T-cell (primary cell): ENCODE results near the gene OTOG. TPM values are rescaled to one million over a fixed set of nuclear protein-coding genes. Genes with fewer than 3 reads are reported as not detected.

Experiments
- ATAC-seq, 4 experiments: fragments of 200-7000 bp in 3 of 4; fragments of 150-1000 bp in 1 of 4; cut with Tn5 transposase; replicated peaks in 1 of 4; 1 replicate in 3 of 4; 2 replicates in 1 of 4; pipeline ENCODE4 v1.10.0; 2021; ENCODE audit warnings: moderate library complexity in 3 of 4, mild to moderate bottlenecking in 2 of 4, moderate number of reproducible peaks in 1 of 4
- CTCF ChIA-PET, 2 donors: fragments of 300-600 bp; sonication (Branson Sonifier 250); formaldehyde crosslinking; loops; one replicate each; lab custom pipeline; 2022; ENCODE audit warnings: antibody characterized with exemption in 2 of 2; lab: Charles Lee
- POLR2A ChIA-PET, 2 donors: fragments of 300-600 bp; sonication (Branson Sonifier 250); formaldehyde crosslinking; loops; one replicate each; lab custom pipeline; 2022; ENCODE audit warnings: antibody characterized with exemption in 2 of 2; lab: Charles Lee
- DNase-seq, 35 experiments: peaks; one replicate each; pipeline versions ENCODE4 v3.0.0 to v3.0.0-alpha.2; 2013 to 2023
- H3K27ac ChIP-seq: one replicate; pipeline ENCODE4 v1.5.1; 2013; ENCODE audit warnings: low read length
- H3K27me3 ChIP-seq, 2 experiments: replicated peaks in 1 of 2; 1 replicate in 1 of 2; 2 replicates in 1 of 2; pipeline versions ENCODE4 v1.6.1 to v1.7.0; 2013; ENCODE audit warnings: low read length in 1 of 2, mixed read lengths in 1 of 2; ENCODE audit not compliant: control insufficient read depth in 2 of 2, insufficient read depth in 2 of 2; ENCODE audit errors: extremely low read depth in 1 of 2
- H3K36me3 ChIP-seq, 2 donors: 1 replicate in 1 of 2; 2 replicates in 1 of 2; pipeline versions ENCODE4 v1.6.1 to v1.7.0; 2013; ENCODE audit warnings: low read length in 1 of 2; ENCODE audit not compliant: control insufficient read depth in 2 of 2, insufficient read depth in 1 of 2; ENCODE audit errors: extremely low read depth in 1 of 2
- H3K4me1 ChIP-seq, 2 experiments: 1 replicate in 1 of 2; 2 replicates in 1 of 2; pipeline versions ENCODE4 v1.6.1 to v1.7.0; 2013; ENCODE audit warnings: low read length in 2 of 2, mixed read lengths in 1 of 2; ENCODE audit not compliant: insufficient read depth in 2 of 2, control insufficient read depth in 1 of 2; ENCODE audit errors: extremely low read depth in 1 of 2
- H3K4me3 ChIP-seq, 2 donors: 1 replicate in 1 of 2; 2 replicates in 1 of 2; pipeline versions ENCODE4 v1.5.1 to v1.7.0; 2013; ENCODE audit warnings: mild to moderate bottlenecking in 2 of 2, low read length in 1 of 2, moderate library complexity in 1 of 2; ENCODE audit not compliant: control insufficient read depth in 1 of 2; ENCODE audit errors: extremely low read depth in 1 of 2
- H3K9me3 ChIP-seq: 2 replicates; pipeline ENCODE4 v1.7.0; 2013
- H3K27ac Mint-ChIP-seq, 2 donors: one replicate each; pipeline ENCODE4 v1.8.0; 2020 to 2021; ENCODE audit warnings: mild to moderate bottlenecking in 2 of 2, mixed read lengths in 2 of 2
- H3K27me3 Mint-ChIP-seq, 2 donors: one replicate each; pipeline ENCODE4 v1.8.0; 2021 to 2022; ENCODE audit warnings: mixed read lengths in 2 of 2
- H3K36me3 Mint-ChIP-seq: one replicate; pipeline ENCODE4 v1.8.0; 2021; ENCODE audit warnings: mixed read lengths
- H3K4me1 Mint-ChIP-seq, 3 donors: one replicate each; pipeline ENCODE4 v1.8.0; 2020 to 2022; ENCODE audit warnings: mixed read lengths in 3 of 3, mild to moderate bottlenecking in 1 of 3
- H3K4me3 Mint-ChIP-seq, 3 donors: one replicate each; pipeline ENCODE4 v1.8.0; 2020 to 2022; ENCODE audit warnings: mild to moderate bottlenecking in 3 of 3, mixed read lengths in 3 of 3, moderate library complexity in 3 of 3
- H3K9me3 Mint-ChIP-seq, 3 donors: one replicate each; pipeline ENCODE4 v1.8.0; 2020 to 2022; ENCODE audit warnings: mixed read lengths in 3 of 3
- WGBS: methylation state at CpG from one replicate; pipeline ENCODE4 v1.1.5; 2013; ENCODE audit warnings: missing lambda C conversion rate; ENCODE audit not compliant: insufficient coverage; 5-methylcytosine and 5-hydroxymethylcytosine counted together
- total RNA-seq, 35 experiments: library from RNA in 6 of 35; stranded (reverse) in 6 of 35; fragments of 120-200 nt in 1 of 35; gene quantifications; one replicate each; pipeline versions ENCODE4 v1.2.1 to v1.2.4 and lab custom pipeline; 2013 to 2026

OTOG gene
- total RNA-seq, 5 donors from 2014 or later (not counting 1 experiment from before 2014, with no cell fraction given) = not detected

DNA sequence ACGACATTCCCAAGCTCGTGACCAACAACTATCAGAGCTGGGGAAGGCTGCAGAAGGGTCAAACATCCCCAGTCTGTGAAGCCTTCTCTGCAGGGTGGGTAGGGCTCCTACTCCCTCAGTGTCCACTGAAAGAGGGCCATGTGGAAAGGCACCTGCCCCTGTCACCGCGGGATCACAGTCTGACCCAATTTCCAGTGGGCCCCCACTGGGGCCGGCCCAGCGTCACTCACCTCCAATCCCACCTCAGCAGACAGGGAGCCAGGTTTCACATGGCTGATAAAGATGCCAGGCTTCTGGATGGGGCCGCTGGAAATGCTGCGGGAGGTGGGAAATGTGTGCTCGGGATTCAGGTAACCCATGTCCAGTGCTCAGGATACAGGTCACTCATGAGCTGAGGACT, 22.8 kb upstream of the OTOG start:
- no peak overlapping the region for H3K4me3 Mint-ChIP-seq
- no peak overlapping the region for H3K27ac Mint-ChIP-seq
- peaks cover 0 to 10% of the 10 kb centered on the region in 2 experiments for H3K27me3 ChIP-seq
- peaks cover 0 to 10% of the 10 kb centered on the region in 2 donors for H3K27me3 Mint-ChIP-seq
- H3K9me3 Mint-ChIP-seq = no peaks in the 10 kb centered on the region
- ATAC-seq (no peak), DNase-seq (no peak)
- no peaks in the 10 kb centered on the region for H3K4me1 Mint-ChIP-seq
- H3K4me1 ChIP-seq = no peaks in the 10 kb centered on the region
- no peaks in the 10 kb centered on the region for H3K9me3 ChIP-seq
- no peaks in the 10 kb centered on the region for H3K36me3 ChIP-seq
- CTCF ChIA-PET = interaction anchor here in 1 of 2 donors (0.7 kb wide), 1 partner anchor 38 kb away, joined by 3 read pairs; no protein-coding TSS in a partner anchor
- H3K4me3 ChIP-seq = no peak overlapping the region
- no peaks in the 10 kb centered on the region for H3K36me3 Mint-ChIP-seq
- 94% methylated on average over 3 of the region's 9 CpGs for WGBS
- POLR2A ChIA-PET = interaction anchor here in 1 of 2 donors (0.5 kb wide), 1 partner anchor 240 kb away, joined by 3 read pairs; no protein-coding TSS in a partner anchor
- no peak overlapping the region for H3K27ac ChIP-seq

DNA sequence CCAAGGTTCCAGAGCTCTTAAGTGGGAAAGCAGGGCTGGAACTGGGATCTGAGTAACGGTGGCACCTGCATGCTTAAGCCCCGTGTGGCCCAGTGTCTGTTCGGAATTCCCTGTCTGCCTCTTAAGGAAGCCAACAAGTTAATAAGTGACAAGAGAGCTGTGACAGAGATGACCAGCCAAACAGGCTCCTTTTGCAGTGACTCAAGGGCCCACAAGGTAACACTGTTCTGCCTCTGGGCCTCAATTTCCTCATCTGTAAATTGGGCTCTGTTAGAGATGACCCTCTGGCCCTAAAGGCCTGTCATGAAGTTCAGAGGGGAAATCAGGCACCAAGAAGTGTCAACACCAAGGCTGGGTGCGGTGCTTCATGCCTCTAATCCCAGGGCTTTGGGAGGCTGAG, 21.5 kb upstream of the OTOG start:
- peaks cover 0 to 10% of the 10 kb centered on the region in 2 donors for H3K27me3 Mint-ChIP-seq
- no peaks in the 10 kb centered on the region for H3K4me1 ChIP-seq
- ATAC-seq (no peak), DNase-seq (no peak)
- POLR2A ChIA-PET = no interaction called here
- H3K27ac ChIP-seq = no peak overlapping the region
- no peaks in the 10 kb centered on the region for H3K36me3 Mint-ChIP-seq
- H3K27ac Mint-ChIP-seq = no peak overlapping the region
- WGBS = 79% methylated on average over 3 of the region's 4 CpGs
- no peaks in the 10 kb centered on the region for H3K36me3 ChIP-seq
- no peak overlapping the region for H3K4me3 ChIP-seq
- no peaks in the 10 kb centered on the region for H3K9me3 ChIP-seq
- no peaks in the 10 kb centered on the region for H3K9me3 Mint-ChIP-seq
- CTCF ChIA-PET = interaction anchor here in 1 of 2 donors (0.6 kb wide), 1 partner anchor 330 kb away, joined by 7 read pairs; no protein-coding TSS in a partner anchor
- no peaks in the 10 kb centered on the region for H3K4me1 Mint-ChIP-seq
- H3K4me3 Mint-ChIP-seq = no peak overlapping the region
- peaks cover 0 to 15% of the 10 kb centered on the region in 2 experiments for H3K27me3 ChIP-seq

DNA sequence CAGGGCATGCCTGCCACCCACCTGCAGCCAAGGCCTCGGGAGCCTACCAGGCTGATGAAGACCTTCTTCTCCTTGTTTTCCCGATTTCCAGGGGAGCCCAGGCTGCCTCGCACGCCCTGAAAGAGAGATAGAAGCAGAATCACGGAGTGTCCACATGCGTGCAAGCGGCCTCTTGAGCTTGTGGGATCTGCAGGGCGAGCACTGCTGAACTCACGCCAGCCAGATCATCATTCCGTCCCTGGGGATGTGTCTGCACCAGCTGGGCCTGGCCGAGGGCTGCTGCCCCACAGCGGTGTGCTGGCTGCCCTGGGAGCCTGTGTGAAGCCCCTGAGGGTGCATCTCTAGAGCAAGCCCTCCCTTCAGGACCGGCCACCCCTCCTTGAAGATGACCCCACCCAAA, 20.7 kb upstream of the OTOG start:
- no peaks in the 10 kb centered on the region for H3K9me3 ChIP-seq
- Mint-ChIP-seq H3K4me3 (no peak overlapping the region), H3K36me3 (no peaks in the 10 kb centered on the region), H3K4me1 (no peaks in the 10 kb centered on the region), H3K27me3 (peaks cover 0 to 9% of the 10 kb centered on the region in 2 donors), H3K9me3 (no peaks in the 10 kb centered on the region), H3K27ac (no peak overlapping the region)
- DNase-seq (no peak), ATAC-seq (no peak)
- no peak overlapping the region for H3K27ac ChIP-seq
- peaks cover 0 to 18% of the 10 kb centered on the region in 2 experiments for H3K27me3 ChIP-seq
- ChIA-PET POLR2A (no interaction called here), CTCF (interaction anchor here in 1 of 2 donors (0.5 kb wide), 1 partner anchor 259 kb away, joined by 5 read pairs; no protein-coding TSS in a partner anchor)
- no peaks in the 10 kb centered on the region for H3K36me3 ChIP-seq
- no peaks in the 10 kb centered on the region for H3K4me1 ChIP-seq
- WGBS = 79% methylated on average over 12 of the region's 13 CpGs
- no peak overlapping the region for H3K4me3 ChIP-seq

DNA sequence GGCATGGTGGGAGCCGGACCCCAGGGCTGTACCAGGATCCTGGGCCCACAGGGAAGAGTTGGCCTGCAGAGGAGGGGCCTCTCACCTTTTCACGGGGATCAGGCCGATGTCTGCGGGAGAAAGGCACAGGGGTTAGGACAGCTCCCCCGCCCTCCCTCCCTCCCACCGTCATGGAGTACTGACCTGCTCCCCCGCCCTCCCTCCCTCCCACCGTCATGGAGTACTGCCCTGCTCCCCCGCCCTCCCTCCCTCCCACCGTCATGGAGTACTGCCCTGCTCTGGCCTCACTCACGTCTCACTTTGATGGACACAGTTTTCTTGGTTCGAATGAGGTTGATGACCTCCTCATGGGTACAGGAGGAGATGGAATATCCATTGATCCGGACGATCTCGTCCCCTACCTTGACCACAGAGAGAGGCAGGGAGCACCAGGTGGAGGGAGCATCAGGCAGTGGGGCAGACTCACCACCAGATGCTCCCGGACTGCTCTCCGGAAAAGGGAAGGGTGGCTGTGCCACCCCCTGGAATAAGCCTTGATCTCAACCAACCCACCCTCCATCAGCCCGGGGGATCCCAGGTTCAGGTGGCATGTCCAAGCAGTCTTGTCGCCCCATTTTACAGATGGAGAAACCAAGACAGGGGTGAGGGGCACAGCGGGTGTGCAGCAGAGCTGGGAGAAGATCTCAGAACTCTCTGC, 20.0 kb upstream of the OTOG start:
- H3K9me3 ChIP-seq = no peaks in the 10 kb centered on the region
- ATAC-seq = no peak
- Mint-ChIP-seq H3K27ac (no peak overlapping the region), H3K4me3 (no peak overlapping the region), H3K36me3 (no peaks in the 10 kb centered on the region), H3K4me1 (no peaks in the 10 kb centered on the region), H3K9me3 (no peaks in the 10 kb centered on the region), H3K27me3 (peaks cover 0 to 13% of the 10 kb centered on the region in 2 donors)
- H3K36me3 ChIP-seq = no peaks in the 10 kb centered on the region
- 95% methylated on average over 7 of the region's 20 CpGs for WGBS
- H3K4me3 ChIP-seq = no peak overlapping the region
- ChIA-PET POLR2A (no interaction called here), CTCF (interaction anchor here (0.5 to 2.1 kb wide), 4 partner anchors 143 to 707 kb away, joined by 3 to 12 read pairs (median 5); no protein-coding TSS in a partner anchor)
- H3K27me3 ChIP-seq = peaks cover 0 to 23% of the 10 kb centered on the region in 2 experiments
- H3K27ac ChIP-seq = no peak overlapping the region
- no peaks in the 10 kb centered on the region for H3K4me1 ChIP-seq
- DNase-seq = no peak

DNA sequence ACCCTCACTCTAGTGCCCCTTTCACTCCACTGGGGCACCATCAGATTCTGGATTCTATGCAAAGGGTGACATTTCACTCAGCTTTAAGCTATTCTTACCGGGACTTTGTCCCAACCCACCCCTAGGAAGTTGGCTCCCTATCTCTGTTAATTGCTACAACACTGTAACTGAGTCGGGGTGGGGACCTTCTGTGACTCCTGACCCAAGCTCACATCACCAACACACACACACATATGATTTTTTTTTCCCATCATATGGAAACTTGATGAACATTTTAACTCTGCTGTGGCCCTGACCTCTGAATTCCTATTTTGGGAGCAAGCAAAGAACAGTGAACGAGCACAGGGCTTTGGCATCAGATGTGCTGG, 19.4 kb upstream of the OTOG start:
- Histone ChIP-seq H3K4me1 (no peaks in the 10 kb centered on the region), H3K4me3 (no peak overlapping the region), H3K9me3 (no peaks in the 10 kb centered on the region), H3K27me3 (peaks cover 0 to 23% of the 10 kb centered on the region in 2 experiments), H3K36me3 (no peaks in the 10 kb centered on the region), H3K27ac (no peak overlapping the region)
- CTCF ChIA-PET = interaction anchor here (0.7 to 2.1 kb wide), 7 partner anchors 10 to 708 kb away, joined by 3 to 12 read pairs (median 3); no protein-coding TSS in a partner anchor
- DNase-seq (no peak), ATAC-seq (no peak)
- Mint-ChIP-seq H3K27me3 (peaks cover 0 to 13% of the 10 kb centered on the region in 2 donors), H3K36me3 (no peaks in the 10 kb centered on the region), H3K27ac (no peak overlapping the region), H3K9me3 (no peaks in the 10 kb centered on the region), H3K4me3 (no peak overlapping the region), H3K4me1 (no peaks in the 10 kb centered on the region)
- 100% methylated on average over 1 of the region's 3 CpGs for WGBS
- POLR2A ChIA-PET = no interaction called here

DNA sequence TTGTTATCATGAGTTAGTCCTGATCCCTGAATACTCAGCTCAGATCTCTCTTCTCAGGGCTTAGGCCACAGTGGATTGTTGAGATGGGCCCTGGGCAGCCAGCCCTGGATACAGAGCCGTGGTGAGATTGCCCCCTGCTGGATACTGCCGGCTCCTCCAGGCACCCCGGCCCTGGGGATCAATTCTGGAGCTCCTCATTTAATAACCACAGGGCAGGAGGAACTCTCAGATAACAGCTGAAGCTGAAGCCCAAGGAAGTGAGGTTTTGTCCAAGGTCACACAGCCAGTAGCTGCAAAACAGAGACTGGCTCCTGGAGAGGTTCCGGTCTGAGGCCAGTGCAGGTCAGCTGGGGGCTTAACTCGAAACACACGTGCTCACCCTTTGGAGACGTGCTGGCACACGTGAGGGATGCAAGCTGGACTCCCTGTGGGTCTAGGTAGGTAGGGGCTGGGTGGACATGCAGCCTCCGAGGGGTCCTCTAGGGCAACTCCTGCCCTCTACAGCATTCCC, 18.8 kb upstream of the OTOG start:
- Histone ChIP-seq H3K9me3 (no peaks in the 10 kb centered on the region), H3K27ac (no peak overlapping the region), H3K27me3 (peaks cover 0 to 24% of the 10 kb centered on the region in 2 experiments), H3K36me3 (no peaks in the 10 kb centered on the region), H3K4me1 (no peaks in the 10 kb centered on the region), H3K4me3 (no peak overlapping the region)
- Mint-ChIP-seq H3K36me3 (no peaks in the 10 kb centered on the region), H3K27me3 (peaks cover 0 to 13% of the 10 kb centered on the region in 2 donors), H3K27ac (no peak overlapping the region), H3K9me3 (no peaks in the 10 kb centered on the region), H3K4me3 (no peak overlapping the region), H3K4me1 (no peaks in the 10 kb centered on the region)
- CTCF ChIA-PET = interaction anchor here (0.6 to 2.1 kb wide), 8 partner anchors 10 to 720 kb away, joined by 3 to 12 read pairs (median 3); no protein-coding TSS in a partner anchor
- DNase-seq = peak in 26 of 35 experiments; percentile 4 to 50 (median 25)
- POLR2A ChIA-PET = no interaction called here
- peak in 3 of 4 experiments; percentile 50 to 54 (median 52) for ATAC-seq
- WGBS = 0% methylated on average over 1 of the region's 9 CpGs
